AG04449 (cell line): ENCODE results near the gene PTGIS.

Source experiments
- CTCF ChIA-PET: fragments of 350-600 bp; formaldehyde crosslinking; extraction: SDS; loops from one replicate; lab custom pipeline; 2021; ENCODE audit warnings: antibody characterized with exemption; lab: Yijun Ruan, JAX
- POLR2A ChIA-PET: fragments of 400-600, 350-600 bp; formaldehyde crosslinking; extraction: SDS; loops from one replicate; lab custom pipeline; 2020; ENCODE audit warnings: antibody characterized with exemption, inconsistent platforms; lab: Yijun Ruan, JAX
- DNase-seq: peaks from one replicate; pipeline ENCODE4 v3.0.0-alpha.2; 2010; ENCODE audit warnings: low read depth, low spot score
- H3K4me3 ChIP-seq: 2 replicates; pipeline ENCODE4 v1.5.1; 2011; ENCODE audit warnings: low read depth, mild to moderate bottlenecking, control low read depth, low read length
- TF ChIP-seq, protein P1 (sequence below): IDR thresholded peaks from one replicate; pipeline ENCODE4 v1.5.1; 2011; ENCODE audit warnings: mild to moderate bottlenecking, moderate library complexity, low read length, control low read depth, inconsistent platforms; ENCODE audit not compliant: insufficient read depth; ENCODE audit errors: missing control alignments

The PTGIS gene

DNA sequence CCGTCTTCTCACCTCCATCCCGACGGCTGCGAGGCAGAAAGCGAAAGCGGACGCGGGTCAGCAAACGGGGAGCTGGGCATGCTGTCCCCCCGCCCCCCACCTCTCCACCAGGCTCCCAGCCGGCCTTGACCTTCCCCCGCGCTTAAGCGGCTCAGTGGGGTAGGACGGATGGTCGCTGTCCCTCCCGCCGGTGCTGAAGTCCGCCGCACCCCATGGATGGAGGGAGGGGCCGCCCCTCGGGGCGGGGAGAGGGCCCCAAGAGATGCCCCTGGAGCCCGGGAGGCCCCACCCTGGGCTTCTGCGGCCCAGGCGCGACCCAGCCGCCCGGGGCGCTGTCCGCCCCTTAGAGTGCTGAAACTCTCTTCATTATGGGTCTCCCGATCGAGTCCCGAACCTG is 85.3 kb downstream of the PTGIS start, which contains the start of gene KCNB1:
Gene KCNB1, minus strand, starts transcription at position 48 of the 397 bp plus-strand sequence. CDS start 188 bp downstream, outside the sequence.
- TF ChIP-seq, protein P1, sequence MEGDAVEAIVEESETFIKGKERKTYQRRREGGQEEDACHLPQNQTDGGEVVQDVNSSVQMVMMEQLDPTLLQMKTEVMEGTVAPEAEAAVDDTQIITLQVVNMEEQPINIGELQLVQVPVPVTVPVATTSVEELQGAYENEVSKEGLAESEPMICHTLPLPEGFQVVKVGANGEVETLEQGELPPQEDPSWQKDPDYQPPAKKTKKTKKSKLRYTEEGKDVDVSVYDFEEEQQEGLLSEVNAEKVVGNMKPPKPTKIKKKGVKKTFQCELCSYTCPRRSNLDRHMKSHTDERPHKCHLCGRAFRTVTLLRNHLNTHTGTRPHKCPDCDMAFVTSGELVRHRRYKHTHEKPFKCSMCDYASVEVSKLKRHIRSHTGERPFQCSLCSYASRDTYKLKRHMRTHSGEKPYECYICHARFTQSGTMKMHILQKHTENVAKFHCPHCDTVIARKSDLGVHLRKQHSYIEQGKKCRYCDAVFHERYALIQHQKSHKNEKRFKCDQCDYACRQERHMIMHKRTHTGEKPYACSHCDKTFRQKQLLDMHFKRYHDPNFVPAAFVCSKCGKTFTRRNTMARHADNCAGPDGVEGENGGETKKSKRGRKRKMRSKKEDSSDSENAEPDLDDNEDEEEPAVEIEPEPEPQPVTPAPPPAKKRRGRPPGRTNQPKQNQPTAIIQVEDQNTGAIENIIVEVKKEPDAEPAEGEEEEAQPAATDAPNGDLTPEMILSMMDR = no peak
- no peak within 1 kb of the TSS for H3K4me3 ChIP-seq
- CTCF ChIA-PET = interaction anchor here (3.0 to 6.0 kb wide), 3 partner anchors 22 to 149 kb away, joined by 30 to 241 read pairs (median 132); no protein-coding TSS in a partner anchor
- DNase-seq = no peak
- POLR2A ChIA-PET = no interaction called here

DNA sequence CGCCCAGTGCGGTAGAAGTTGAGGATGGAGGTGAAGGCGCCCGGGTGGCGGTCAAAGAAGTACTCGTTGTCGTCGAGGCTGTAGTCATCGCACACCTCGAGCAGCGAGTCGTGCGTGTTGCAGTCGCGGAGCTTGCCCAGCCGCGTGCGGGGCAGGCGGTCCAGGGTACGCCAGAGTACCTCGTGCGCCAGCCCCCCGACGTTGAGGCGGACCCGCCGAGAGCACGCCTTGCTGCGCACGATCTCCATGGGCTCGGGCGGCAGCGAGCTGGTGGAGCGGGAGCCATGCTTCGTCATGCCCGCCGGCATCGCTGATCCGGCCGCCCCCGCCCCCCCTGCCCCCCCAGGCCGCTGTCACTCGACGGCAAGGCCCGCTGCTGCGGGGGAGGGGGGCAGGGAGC is 85.8 kb downstream of the PTGIS start:
- POLR2A ChIA-PET = no interaction called here
- TF ChIP-seq, protein P1 = no peak
- CTCF ChIA-PET = interaction anchor here (5.8 to 6.0 kb wide), 2 partner anchors 22 to 148 kb away, joined by 132 to 241 read pairs; no protein-coding TSS in a partner anchor
- no peak for DNase-seq
- no peak overlapping the region for H3K4me3 ChIP-seq

DNA sequence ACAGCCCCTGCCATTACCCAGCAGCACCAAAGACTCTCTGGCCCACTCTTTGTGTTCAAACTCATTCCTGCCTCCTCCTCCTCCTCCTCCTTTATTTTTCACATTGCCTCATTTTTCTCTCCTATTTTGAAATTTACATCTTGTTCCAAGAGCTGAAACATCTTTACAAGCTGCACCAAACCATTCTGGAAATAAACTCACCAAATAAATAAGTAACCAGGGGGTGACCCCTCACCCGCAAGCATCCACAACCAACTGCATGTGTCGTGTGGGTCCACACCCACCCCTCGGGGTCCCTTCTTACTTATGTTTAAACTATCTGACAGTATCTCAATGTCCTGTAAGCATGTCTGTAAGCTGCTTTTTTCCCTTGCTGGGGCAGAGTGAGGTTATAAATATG is 86.8 kb downstream of the PTGIS start:
- POLR2A ChIA-PET = interaction anchor here (0.8 kb wide), 1 partner anchor 115 kb away, joined by 3 read pairs; no protein-coding TSS in a partner anchor
- CTCF ChIA-PET = interaction anchor here (1.0 to 6.0 kb wide), 3 partner anchors 23 to 147 kb away, joined by 3 to 241 read pairs (median 132); no protein-coding TSS in a partner anchor
- H3K4me3 ChIP-seq = no peak overlapping the region
- DNase-seq = no peak
- TF ChIP-seq, protein P1 = no peak

- DNase-seq = no peak
These were observed 87.7 kb downstream of the PTGIS start for GRCh38 chr20:49480236-49480635.

DNA sequence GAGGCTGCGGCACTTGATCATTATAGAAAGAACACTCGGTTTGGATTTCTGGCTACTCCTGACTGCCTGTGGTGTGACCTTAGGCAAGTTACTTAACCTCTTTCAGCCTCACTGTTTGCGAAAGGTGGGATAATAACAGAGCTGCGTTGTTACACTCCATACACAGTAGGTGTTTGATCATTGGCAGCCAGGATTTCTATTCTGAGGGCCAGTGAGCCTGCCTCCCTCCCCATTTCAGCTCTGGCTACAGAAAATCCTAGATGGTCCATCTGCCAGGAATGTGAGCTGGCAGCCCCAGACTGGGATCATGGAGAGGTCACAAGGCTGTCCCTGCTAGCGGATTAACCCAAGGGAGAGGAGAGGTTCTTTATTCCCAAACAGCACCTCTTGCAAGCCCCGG is 88.2 kb downstream of the PTGIS start:
- TF ChIP-seq, protein P1 = no peak
- DNase-seq = no peak
- POLR2A ChIA-PET = no interaction called here
- no peak overlapping the region for H3K4me3 ChIP-seq
- CTCF ChIA-PET = interaction anchor here (0.9 to 1.2 kb wide), 2 partner anchors 12 to 145 kb away, joined by 3 to 4 read pairs; no protein-coding TSS in a partner anchor

More at GRCh38 chr20:49480236-49480635, 87.7 kb downstream of the PTGIS start:
- ChIA-PET CTCF (interaction anchor here (0.9 to 1.2 kb wide), 2 partner anchors 11 to 146 kb away, joined by 3 to 4 read pairs; no protein-coding TSS in a partner anchor), POLR2A (no interaction called here)
- TF ChIP-seq, protein P1 = no peak
- no peak overlapping the region for H3K4me3 ChIP-seq
